ENCODE measurements around the gene SLC7A14.

Gene SLC7A14

DNA sequence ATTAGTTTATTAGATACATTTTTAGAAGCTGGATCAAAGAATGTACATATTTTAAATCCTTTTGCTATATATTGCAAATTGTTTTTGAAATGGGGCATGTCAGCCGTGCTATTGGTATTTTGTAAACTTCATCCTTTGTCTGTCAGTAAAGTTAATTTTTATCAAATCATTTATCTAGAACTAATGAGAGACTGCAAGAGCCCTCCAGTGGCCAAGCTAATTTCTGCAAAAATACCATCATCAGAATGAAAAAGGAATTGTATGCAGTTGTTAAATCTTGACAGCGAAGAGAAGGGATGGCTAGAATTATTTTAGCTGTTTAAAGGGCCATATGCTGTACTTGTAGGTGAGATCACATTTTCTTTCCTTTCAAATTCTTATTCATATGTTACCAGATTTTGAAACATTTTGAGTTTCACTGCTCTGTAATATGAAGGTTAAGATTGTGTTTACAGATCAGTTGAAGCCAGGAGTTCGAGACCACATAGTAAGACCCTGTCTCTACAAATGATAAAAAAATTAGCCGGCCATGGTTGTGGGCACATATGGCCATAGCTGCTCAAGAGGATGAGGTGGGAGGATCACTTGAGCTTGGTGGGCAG lies 175.3 kb downstream of the SLC7A14 start:
- WGBS, 2 experiments, result 81 to 86% methylated on average over 3 of the region's 4 CpGs
- H3K27me3 ChIP-seq (ENCODE audit: control insufficient read depth, insufficient read depth, low read length, poor library complexity, severe bottlenecking), result no peaks in the 10 kb centered on the region
- no peaks in the 10 kb centered on the region for H3K36me3 ChIP-seq (ENCODE audit: control insufficient read depth, insufficient read depth, low read length)
- no peak overlapping the region for H3K4me3 ChIP-seq (ENCODE audit: insufficient read depth, low read depth, low read length)
- H3K4me1 ChIP-seq (ENCODE audit: control insufficient read depth, insufficient read depth, low read length), result no peaks in the 10 kb centered on the region
- H3K9me3 ChIP-seq (ENCODE audit: control insufficient read depth, low read length), result no peaks in the 10 kb centered on the region
- no peak overlapping the region for H3K27ac ChIP-seq (ENCODE audit: insufficient read depth, low read depth, low read length, poor library complexity, severe bottlenecking)
